HEK293 (cell line): Measurements from ENCODE around the gene CADM1.

Source experiments
- CTCF ChIA-PET: fragments of 350-600 bp; formaldehyde crosslinking; extraction: SDS; loops from one replicate; lab custom pipeline; 2021; ENCODE audit warnings: antibody characterized with exemption; lab: Yijun Ruan, JAX
- POLR2A ChIA-PET: fragments of 300-600 bp; formaldehyde crosslinking; extraction: SDS; loops from one replicate; lab custom pipeline; 2020; ENCODE audit warnings: antibody characterized with exemption, inconsistent platforms; lab: Yijun Ruan, JAX
- H3K27ac ChIP-seq: fragments of 200-500 bp; sonication (Bioruptor generic); 2 replicates; pipeline ENCODE4 v1.5.1; 2014; ENCODE audit warnings: low read depth, low read length, control low read depth, inconsistent platforms; ENCODE audit errors: extremely low read depth
- H3K36me3 ChIP-seq, 2 experiments: fragments of 200-500 bp in 1 of 2; sonication (Bioruptor generic) in 1 of 2; 1 replicate in 1 of 2; 2 replicates in 1 of 2; pipeline ENCODE4 v1.5.1; 2014 to 2017; ENCODE audit warnings: inconsistent platforms in 2 of 2, low read length in 2 of 2; ENCODE audit not compliant: control insufficient read depth in 2 of 2, insufficient read depth in 1 of 2
- H3K4me1 ChIP-seq: fragments of 200-500 bp; sonication (Bioruptor generic); 2 replicates; pipeline ENCODE4 v1.5.1; 2014; ENCODE audit warnings: mild to moderate bottlenecking, low read length, inconsistent platforms; ENCODE audit not compliant: control insufficient read depth, insufficient read depth
- H3K4me3 ChIP-seq: 2 replicates; pipeline ENCODE4 v1.5.1; 2011; ENCODE audit warnings: low read depth, mild to moderate bottlenecking, control low read depth, low read length, moderate library complexity
- H3K9me3 ChIP-seq: fragments of 200-500 bp; sonication (Bioruptor generic); 2 replicates; pipeline ENCODE4 v1.5.1; 2014; ENCODE audit warnings: low read depth, low read length, inconsistent platforms; ENCODE audit not compliant: control insufficient read depth, insufficient read depth
- BCL11B ChIP-seq: fragments of 450-650 bp; formaldehyde crosslinking; IDR thresholded peaks from 2 replicates; pipeline ENCODE4 v1.5.1; 2016; ENCODE audit warnings: low read depth, missing biosample characterization, missing genetic modification characterization
- EGR2 ChIP-seq: fragments of 450-650 bp; formaldehyde crosslinking; IDR thresholded peaks from 2 replicates; pipeline ENCODE4 v1.5.1; 2016; ENCODE audit warnings: low read depth, missing biosample characterization, missing genetic modification characterization
- GLIS1 ChIP-seq: fragments of 450-650 bp; formaldehyde crosslinking; IDR thresholded peaks from 2 replicates; pipeline ENCODE4 v1.5.1; 2016; ENCODE audit warnings: missing biosample characterization, missing genetic modification characterization
- MYNN ChIP-seq: fragments of 450-650 bp; formaldehyde crosslinking; IDR thresholded peaks from 2 replicates; pipeline ENCODE4 v1.5.1; 2016; ENCODE audit warnings: missing biosample characterization, missing genetic modification characterization, borderline replicate concordance
- TRIM28 ChIP-seq: IDR thresholded peaks from 2 replicates; pipeline ENCODE4 v1.6.1; 2011; ENCODE audit warnings: low read length, control low read depth, borderline replicate concordance
- ZBTB7A ChIP-seq: fragments of 450-650 bp; formaldehyde crosslinking; IDR thresholded peaks from 2 replicates; pipeline ENCODE4 v1.5.1; 2016; ENCODE audit warnings: low read depth, missing biosample characterization, missing genetic modification characterization
- ZNF157 ChIP-seq: fragments of 450-650 bp; formaldehyde crosslinking; IDR thresholded peaks from 2 replicates; pipeline ENCODE4 v1.5.1; 2016; ENCODE audit warnings: missing biosample characterization, missing genetic modification characterization
- ZNF223 ChIP-seq: fragments of 450-650 bp; formaldehyde crosslinking; IDR thresholded peaks from 2 replicates; pipeline ENCODE4 v1.5.1; 2016; ENCODE audit warnings: missing biosample characterization, missing genetic modification characterization
- ZNF266 ChIP-seq: fragments of 450-650 bp; formaldehyde crosslinking; IDR thresholded peaks from 2 replicates; pipeline ENCODE4 v1.5.1; 2016; ENCODE audit warnings: missing biosample characterization, missing genetic modification characterization, low read depth
- ZNF501 ChIP-seq: fragments of 450-650 bp; formaldehyde crosslinking; IDR thresholded peaks from 2 replicates; pipeline ENCODE4 v1.5.1; 2016; ENCODE audit warnings: missing biosample characterization, missing genetic modification characterization
- ZNF521 ChIP-seq: fragments of 450-650 bp; formaldehyde crosslinking; IDR thresholded peaks from 2 replicates; pipeline ENCODE4 v1.5.1; 2017; ENCODE audit warnings: missing biosample characterization, mild to moderate bottlenecking, missing genetic modification characterization
- ZNF768 ChIP-seq: fragments of 450-650 bp; formaldehyde crosslinking; IDR thresholded peaks from 2 replicates; pipeline ENCODE4 v1.5.1; 2018; ENCODE audit warnings: missing biosample characterization, mild to moderate bottlenecking, missing genetic modification characterization
- ZNF791 ChIP-seq: fragments of 450-650 bp; formaldehyde crosslinking; IDR thresholded peaks from 2 replicates; pipeline ENCODE4 v1.5.1; 2016; ENCODE audit warnings: missing biosample characterization, missing genetic modification characterization
- ZSCAN16 ChIP-seq: fragments of 450-650 bp; formaldehyde crosslinking; IDR thresholded peaks from 2 replicates; pipeline ENCODE4 v1.5.1; 2016; ENCODE audit warnings: missing biosample characterization, missing genetic modification characterization
- TF ChIP-seq, protein P1 (sequence below): fragments of 450-650 bp; formaldehyde crosslinking; conservative IDR thresholded peaks from 2 replicates; pipeline ENCODE4 v1.5.1; 2016; ENCODE audit warnings: low read depth, missing biosample characterization, missing genetic modification characterization
- TF ChIP-seq, protein P2 (sequence below): fragments of 450-650 bp; formaldehyde crosslinking; IDR thresholded peaks from 2 replicates; pipeline ENCODE4 v1.5.1; 2016; ENCODE audit warnings: missing biosample characterization, missing genetic modification characterization
- TF ChIP-seq, protein P3 (sequence below): fragments of 450-650 bp; formaldehyde crosslinking; IDR thresholded peaks from 2 replicates; pipeline ENCODE4 v1.5.1; 2016; ENCODE audit warnings: missing biosample characterization, missing genetic modification characterization

The CADM1 gene

DNA sequence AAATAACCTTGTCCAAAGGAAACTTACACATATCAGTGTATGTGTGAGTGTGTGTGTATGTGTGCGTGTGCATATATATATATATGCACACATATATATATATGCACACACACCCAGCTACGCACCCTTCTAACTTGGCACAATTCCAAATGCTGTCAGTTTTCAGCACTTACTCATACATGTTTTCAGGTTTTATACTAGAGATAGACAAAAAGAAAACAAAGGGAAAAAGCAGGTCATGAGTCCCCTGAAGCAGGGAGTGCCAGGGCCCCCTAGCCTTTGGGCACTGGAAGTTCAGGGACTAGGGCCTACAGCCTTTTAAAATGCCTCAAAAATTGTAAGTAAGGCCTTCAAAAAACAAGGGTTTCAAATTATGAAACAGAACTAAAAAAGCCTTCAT is 265.4 kb downstream of the CADM1 start:
- Histone ChIP-seq H3K9me3 (no peaks in the 10 kb centered on the region), H3K4me1 (peaks cover 2% of the 10 kb centered on the region; the same call in 1 of the 2 replicates), H3K36me3 (peaks cover 0 to 33% of the 10 kb centered on the region in 2 experiments; a peak in 1 of 3 replicates), H3K27ac (no peak overlapping the region), H3K4me3 (no peak overlapping the region)
- ChIA-PET CTCF (no interaction called here), POLR2A (no interaction called here)
- TF ChIP-seq ZNF791 (tag by site-specific recombination), result no peak

DNA sequence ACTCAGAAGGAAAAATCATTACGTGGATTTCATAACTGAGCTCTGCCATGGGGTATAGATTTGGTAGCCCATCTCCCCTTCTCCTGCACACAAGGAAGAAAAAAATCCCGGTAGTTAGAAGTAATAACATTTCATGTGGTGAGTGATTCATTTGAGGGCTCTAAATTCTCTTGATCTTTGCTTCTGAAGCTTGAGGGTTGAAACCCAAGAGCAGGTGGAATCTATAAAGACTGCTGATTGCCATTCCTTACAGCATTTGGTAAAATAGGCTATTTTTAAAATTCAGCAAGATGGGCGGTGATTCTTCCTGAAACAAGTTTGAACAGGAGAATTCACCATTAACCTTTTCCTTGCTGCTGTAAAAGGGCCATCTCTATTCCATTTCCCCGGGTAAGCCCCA is 266.1 kb downstream of the CADM1 start:
- Histone ChIP-seq H3K4me3 (no peak overlapping the region), H3K27ac (no peak overlapping the region), H3K4me1 (peaks cover 2% of the 10 kb centered on the region; the same call in 1 of the 2 replicates), H3K36me3 (peaks cover 0 to 39% of the 10 kb centered on the region in 2 experiments; a peak in 1 of 3 replicates), H3K9me3 (no peaks in the 10 kb centered on the region)
- ChIA-PET POLR2A (no interaction called here), CTCF (interaction anchor here (0.6 kb wide), 1 partner anchor 587 kb away, joined by 4 read pairs; no protein-coding TSS in a partner anchor)
- TF ChIP-seq ZNF768 (tag by site-specific recombination) (no peak), MYNN (no peak), ZNF266 (tag by site-specific recombination) (no peak), ZBTB7A (no peak), ZSCAN16 (tag by site-specific recombination) (no peak), GLIS1 (tag by site-specific recombination) (no peak), TRIM28 (no peak), BCL11B (no peak), ZNF501 (tag by site-specific recombination) (no peak), ZNF157 (no peak), ZNF521 (tag by site-specific recombination) (no peak), EGR2 (tag by site-specific recombination) (no peak), ZNF223 (no peak)
- TF ChIP-seq, protein P1, sequence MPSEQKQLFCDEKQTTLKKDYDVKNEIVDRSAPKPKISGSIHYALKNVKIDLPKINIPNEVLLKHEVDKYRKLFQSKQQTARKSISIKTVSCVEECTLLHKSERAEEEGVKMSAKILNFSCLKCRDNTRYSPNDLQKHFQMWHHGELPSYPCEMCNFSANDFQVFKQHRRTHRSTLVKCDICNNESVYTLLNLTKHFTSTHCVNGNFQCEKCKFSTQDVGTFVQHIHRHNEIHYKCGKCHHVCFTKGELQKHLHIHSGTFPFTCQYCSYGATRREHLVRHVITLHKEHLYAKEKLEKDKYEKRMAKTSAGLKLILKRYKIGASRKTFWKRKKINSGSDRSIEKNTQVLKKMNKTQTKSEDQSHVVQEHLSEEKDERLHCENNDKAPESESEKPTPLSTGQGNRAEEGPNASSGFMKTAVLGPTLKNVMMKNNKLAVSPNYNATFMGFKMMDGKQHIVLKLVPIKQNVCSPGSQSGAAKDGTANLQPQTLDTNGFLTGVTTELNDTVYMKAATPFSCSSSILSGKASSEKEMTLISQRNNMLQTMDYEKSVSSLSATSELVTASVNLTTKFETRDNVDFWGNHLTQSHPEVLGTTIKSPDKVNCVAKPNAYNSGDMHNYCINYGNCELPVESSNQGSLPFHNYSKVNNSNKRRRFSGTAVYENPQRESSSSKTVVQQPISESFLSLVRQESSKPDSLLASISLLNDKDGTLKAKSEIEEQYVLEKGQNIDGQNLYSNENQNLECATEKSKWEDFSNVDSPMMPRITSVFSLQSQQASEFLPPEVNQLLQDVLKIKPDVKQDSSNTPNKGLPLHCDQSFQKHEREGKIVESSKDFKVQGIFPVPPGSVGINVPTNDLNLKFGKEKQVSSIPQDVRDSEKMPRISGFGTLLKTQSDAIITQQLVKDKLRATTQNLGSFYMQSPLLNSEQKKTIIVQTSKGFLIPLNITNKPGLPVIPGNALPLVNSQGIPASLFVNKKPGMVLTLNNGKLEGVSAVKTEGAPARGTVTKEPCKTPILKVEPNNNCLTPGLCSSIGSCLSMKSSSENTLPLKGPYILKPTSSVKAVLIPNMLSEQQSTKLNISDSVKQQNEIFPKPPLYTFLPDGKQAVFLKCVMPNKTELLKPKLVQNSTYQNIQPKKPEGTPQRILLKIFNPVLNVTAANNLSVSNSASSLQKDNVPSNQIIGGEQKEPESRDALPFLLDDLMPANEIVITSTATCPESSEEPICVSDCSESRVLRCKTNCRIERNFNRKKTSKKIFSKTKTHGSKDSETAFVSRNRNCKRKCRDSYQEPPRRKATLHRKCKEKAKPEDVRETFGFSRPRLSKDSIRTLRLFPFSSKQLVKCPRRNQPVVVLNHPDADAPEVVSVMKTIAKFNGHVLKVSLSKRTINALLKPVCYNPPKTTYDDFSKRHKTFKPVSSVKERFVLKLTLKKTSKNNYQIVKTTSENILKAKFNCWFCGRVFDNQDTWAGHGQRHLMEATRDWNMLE, result no peak
- TF ChIP-seq, protein P2, sequence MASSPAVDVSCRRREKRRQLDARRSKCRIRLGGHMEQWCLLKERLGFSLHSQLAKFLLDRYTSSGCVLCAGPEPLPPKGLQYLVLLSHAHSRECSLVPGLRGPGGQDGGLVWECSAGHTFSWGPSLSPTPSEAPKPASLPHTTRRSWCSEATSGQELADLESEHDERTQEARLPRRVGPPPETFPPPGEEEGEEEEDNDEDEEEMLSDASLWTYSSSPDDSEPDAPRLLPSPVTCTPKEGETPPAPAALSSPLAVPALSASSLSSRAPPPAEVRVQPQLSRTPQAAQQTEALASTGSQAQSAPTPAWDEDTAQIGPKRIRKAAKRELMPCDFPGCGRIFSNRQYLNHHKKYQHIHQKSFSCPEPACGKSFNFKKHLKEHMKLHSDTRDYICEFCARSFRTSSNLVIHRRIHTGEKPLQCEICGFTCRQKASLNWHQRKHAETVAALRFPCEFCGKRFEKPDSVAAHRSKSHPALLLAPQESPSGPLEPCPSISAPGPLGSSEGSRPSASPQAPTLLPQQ, result no peak
- TF ChIP-seq, protein P3, sequence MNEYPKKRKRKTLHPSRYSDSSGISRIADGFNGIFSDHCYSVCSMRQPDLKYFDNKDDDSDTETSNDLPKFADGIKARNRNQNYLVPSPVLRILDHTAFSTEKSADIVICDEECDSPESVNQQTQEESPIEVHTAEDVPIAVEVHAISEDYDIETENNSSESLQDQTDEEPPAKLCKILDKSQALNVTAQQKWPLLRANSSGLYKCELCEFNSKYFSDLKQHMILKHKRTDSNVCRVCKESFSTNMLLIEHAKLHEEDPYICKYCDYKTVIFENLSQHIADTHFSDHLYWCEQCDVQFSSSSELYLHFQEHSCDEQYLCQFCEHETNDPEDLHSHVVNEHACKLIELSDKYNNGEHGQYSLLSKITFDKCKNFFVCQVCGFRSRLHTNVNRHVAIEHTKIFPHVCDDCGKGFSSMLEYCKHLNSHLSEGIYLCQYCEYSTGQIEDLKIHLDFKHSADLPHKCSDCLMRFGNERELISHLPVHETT, result no peak
